K562 (cell line): Measurements from ENCODE around the gene TOMM22. TPM values are rescaled to one million over a fixed set of nuclear protein-coding genes. Genes with fewer than 3 reads are reported as not detected.

ENCODE experiments used
- ATAC-seq: fragments of 200-7000 bp; cut with Tn5 transposase; 3 replicates; pipeline ENCODE4 v1.9.1; 2020; ENCODE audit warnings: moderate library complexity
- BruUV-seq: library from RNA; stranded (reverse); fragments of 400-500 nt; replicated peaks from 2 replicates; lab custom pipeline; 2021; lab: Mats Ljungman, UMichigan
- CTCF ChIA-PET: fragments of 300-600 bp; formaldehyde crosslinking; extraction: SDS; loops from one replicate; lab custom pipeline; 2021; ENCODE audit warnings: low intra/inter-chr PET ratio; lab: Yijun Ruan, JAX
- POLR2A ChIA-PET: fragments of 300-600, 350-650 bp; sonication (Branson Sonifier 250); formaldehyde crosslinking; extraction: SDS; loops from one replicate; lab custom pipeline; 2021; ENCODE audit warnings: antibody characterized with exemption, inconsistent platforms; lab: Yijun Ruan, JAX
- DNase-seq, 4 experiments: peaks; one replicate each; pipeline versions ENCODE4 v3.0.0 to v3.0.0-alpha.2; 2011 to 2018; ENCODE audit warnings: low spot score in 3 of 4, mixed read lengths in 3 of 4; ENCODE audit errors: extremely low read depth in 1 of 4
- FAIRE-seq: peaks from 2 replicates; lab custom pipeline; 2011; peaks lifted over from hg19 to GRCh38; lab: Jason Lieb, UNC
- H2AFZ ChIP-seq: 2 replicates; pipeline ENCODE4 v1.6.0; 2011; ENCODE audit warnings: low read depth, low read length, control low read depth, inconsistent platforms
- H3K27ac ChIP-seq: fragments of 200-600 bp; 3 replicates; pipeline ENCODE4 v1.8.0; 2011; ENCODE audit warnings: low read depth, mild to moderate bottlenecking, control low read depth, inconsistent platforms, low read length, moderate library complexity, mixed read lengths; ENCODE audit errors: extremely low read depth
- H3K27me3 ChIP-seq, 2 experiments: fragments of 300-600 bp in 1 of 2; 2 replicates in 1 of 2; 3 replicates in 1 of 2; pipeline versions ENCODE4 v1.6.0 to v1.8.0; 2011; ENCODE audit warnings: inconsistent platforms in 2 of 2, low read length in 2 of 2, mild to moderate bottlenecking in 1 of 2, mixed read lengths in 1 of 2, moderate library complexity in 1 of 2; ENCODE audit not compliant: control insufficient read depth in 2 of 2, insufficient read depth in 2 of 2
- H3K36me3 ChIP-seq: fragments of 300-600 bp; 3 replicates; pipeline ENCODE4 v1.8.0; 2011; ENCODE audit warnings: mild to moderate bottlenecking, low read length, inconsistent platforms; ENCODE audit not compliant: control insufficient read depth, insufficient read depth
- H3K4me1 ChIP-seq, 2 experiments: fragments of 200-600 bp in 1 of 2; replicated peaks in 1 of 2; 2 replicates in 1 of 2; 3 replicates in 1 of 2; pipeline versions ENCODE4 v1.5.1 to v1.8.0; 2011; ENCODE audit warnings: inconsistent platforms in 2 of 2, low read length in 2 of 2, mild to moderate bottlenecking in 1 of 2, mixed read lengths in 1 of 2, moderate library complexity in 1 of 2; ENCODE audit not compliant: control insufficient read depth in 2 of 2, insufficient read depth in 2 of 2
- H3K4me2 ChIP-seq: 2 replicates; pipeline ENCODE4 v1.6.1; 2011; ENCODE audit warnings: low read length, control low read depth, inconsistent platforms, mixed read lengths; ENCODE audit not compliant: insufficient read depth
- H3K4me3 ChIP-seq: fragments of 200-600 bp; sonication (generic), shearing (Covaris generic); 2 replicates; pipeline ENCODE4 v1.5.1; 2016; ENCODE audit warnings: control low read depth, inconsistent platforms
- H3K79me2 ChIP-seq: fragments of 200-600 bp; 3 replicates; pipeline ENCODE4 v1.8.0; 2011; ENCODE audit warnings: low read length, inconsistent platforms; ENCODE audit not compliant: control insufficient read depth, insufficient read depth
- H3K9ac ChIP-seq, 2 experiments: 2 replicates each; pipeline versions ENCODE4 v1.6.0 to v1.6.1; 2011; ENCODE audit warnings: low read depth in 2 of 2, low read length in 2 of 2, control low read depth in 1 of 2, inconsistent platforms in 1 of 2, mild to moderate bottlenecking in 1 of 2, mixed read lengths in 1 of 2; ENCODE audit not compliant: insufficient read depth in 1 of 2
- H3K9me1 ChIP-seq: one replicate; pipeline ENCODE4 v1.6.0; 2011; ENCODE audit warnings: inconsistent platforms, mild to moderate bottlenecking, low read length, moderate library complexity; ENCODE audit not compliant: control insufficient read depth, insufficient read depth
- H3K9me3 ChIP-seq: replicated peaks from 2 replicates; pipeline ENCODE4 v1.5.1; 2011; ENCODE audit warnings: low read depth, low read length, inconsistent platforms; ENCODE audit not compliant: control insufficient read depth, insufficient read depth
- H4K20me1 ChIP-seq: replicated peaks from 2 replicates; pipeline ENCODE4 v1.6.1; 2011; ENCODE audit warnings: low read length, inconsistent platforms, mixed read lengths; ENCODE audit not compliant: control insufficient read depth, insufficient read depth
- ATF3 ChIP-seq, 2 experiments: fragments of 450-650 bp in 1 of 2; sonication (generic) in 1 of 2; formaldehyde crosslinking in 1 of 2; IDR thresholded peaks in 1 of 2; conservative IDR thresholded peaks in 1 of 2; 2 replicates each; pipeline versions ENCODE4 v1.6.1 to v1.8.1; 2016 to 2023; ENCODE audit warnings: mild to moderate bottlenecking in 2 of 2, moderate library complexity in 2 of 2, inconsistent platforms in 1 of 2, missing genetic modification reagents in 1 of 2
- CBX8 ChIP-seq: fragments of 200-600 bp; sonication (generic); IDR thresholded peaks from 2 replicates; pipeline ENCODE4 v1.6.1; 2012; ENCODE audit warnings: borderline replicate concordance, mixed run types, low read depth, mild to moderate bottlenecking, moderate library complexity, mixed read lengths, low read length, control low read depth, inconsistent platforms; ENCODE audit not compliant: poor library complexity, severe bottlenecking; ENCODE audit errors: extremely low read depth
- CHD2 ChIP-seq: IDR thresholded peaks from 2 replicates; pipeline ENCODE4 v1.6.1; 2011; ENCODE audit warnings: low read depth, low read length
- GABPA ChIP-seq: fragments of 200-800 bp; sonication (Bioruptor generic); conservative IDR thresholded peaks from 2 replicates; pipeline ENCODE4 v1.6.1; 2016; ENCODE audit warnings: low read depth, missing genetic modification characterization, missing compliant biosample characterization
- GTF2A2 ChIP-seq: IDR thresholded peaks from 2 replicates; pipeline ENCODE4 v1.6.1; 2016; ENCODE audit warnings: mild to moderate bottlenecking, missing genetic modification characterization, missing compliant biosample characterization
- JUN ChIP-seq, 2 experiments: sonication (generic) in 1 of 2; formaldehyde crosslinking in 1 of 2; IDR thresholded peaks; 2 replicates each; pipeline versions ENCODE4 v1.6.1 to v1.8.0; 2012 to 2022; ENCODE audit warnings: borderline replicate concordance in 2 of 2, mild to moderate bottlenecking in 2 of 2, improper control_type of control experiment in 1 of 2, low read depth in 1 of 2, low read length in 1 of 2, missing genetic modification reagents in 1 of 2
- KLF1 ChIP-seq: fragments of 450-650 bp; IDR thresholded peaks from 2 replicates; pipeline ENCODE4 v1.6.1; 2016; ENCODE audit warnings: missing genetic modification characterization, missing compliant biosample characterization
- MCM2 ChIP-seq: fragments of 450-650 bp; IDR thresholded peaks from 2 replicates; pipeline ENCODE4 v1.6.1; 2017; ENCODE audit warnings: low read depth, mild to moderate bottlenecking
- PTRF ChIP-seq: fragments of 450-650 bp; IDR thresholded peaks from 2 replicates; pipeline ENCODE4 v1.6.1; 2016; ENCODE audit warnings: mild to moderate bottlenecking, missing genetic modification characterization, missing compliant biosample characterization
- ZC3H11A ChIP-seq: IDR thresholded peaks from 2 replicates; pipeline ENCODE4 v1.6.1; 2012; ENCODE audit warnings: low read depth, low read length, improper control_type of control experiment
- ZFP91 ChIP-seq: sonication (generic); formaldehyde crosslinking; IDR thresholded peaks from 2 replicates; pipeline ENCODE4 v1.8.0; 2022; ENCODE audit warnings: mild to moderate bottlenecking, missing genetic modification reagents
- ZNF165 ChIP-seq: fragments of 250-450 bp; sonication (Bioruptor Pico); IDR thresholded peaks from 2 replicates; pipeline ENCODE4 v1.4.0; 2020; ENCODE audit warnings: borderline replicate concordance
- WGBS: fragments of 100-300 bp; shearing (Covaris generic); methylation state at CpG from one replicate; pipeline ENCODE4 v1.1.6; 2016; ENCODE audit warnings: low coverage, mixed read lengths; ENCODE audit not compliant: insufficient coverage; ENCODE audit errors: missing lambda C conversion rate; 5-methylcytosine and 5-hydroxymethylcytosine counted together
- in situ Hi-C: fragments of 300-500 bp; cut with MboI; formaldehyde crosslinking; loops from 4 replicates; pipeline ENCODE4 v1.15.0; 2018; ENCODE audit warnings: inconsistent platforms, mixed read lengths
- intact Hi-C: fragments of 100-400 bp; cut with micrococcal nuclease; formaldehyde crosslinking; loops from 2 replicates; pipeline ENCODE4 v1.14.2; 2022
- polyA plus RNA-seq, 8 experiments: library from polyadenylated mRNA; depleted of rRNA in 4 of 8; stranded (reverse) in 5 of 8; unstranded in 3 of 8; fragments of >200 nt; fragmentation: Nextera tagmentation in 2 of 8; fragmentation: Illumina TruSeq in 1 of 8; extraction: Ambion mirVana in 2 of 8; extraction: Trizol in 1 of 8; gene quantifications; 2 replicates each; pipeline versions ENCODE4 v1.2.1 to v1.2.3, GENCODE V29; 2011 to 2014; ENCODE audit warnings: inconsistent platforms in 1 of 8, missing spikeins in 1 of 8
- total RNA-seq, 7 experiments: library from RNA; depleted of rRNA in 6 of 7; stranded (reverse); fragments of >200 nt in 6 of 7; fragmentation: Illumina TruSeq in 2 of 7; extraction: Trizol in 2 of 7; gene quantifications; 2 replicates each; pipeline versions ENCODE4 v1.2.1 to v1.2.3, GENCODE V29; 2011 to 2021; ENCODE audit warnings: low replicate concordance in 1 of 7
- TF ChIP-seq, protein P1 (sequence below): sonication (generic); formaldehyde crosslinking; IDR thresholded peaks from 2 replicates; pipeline ENCODE4 v1.8.0; 2022; ENCODE audit warnings: mild to moderate bottlenecking, missing genetic modification reagents, borderline replicate concordance

Gene TOMM22
- total and polyA plus RNA-seq, 9 of the 15 experiments (the other 6 are each of a cell fraction or from before 2014, with no cell fraction given), result 25.8 to 108 (median 73.8) TPM

GRCh38 chr22:38697425-38698089 is 15.8 kb downstream of the TOMM22 start (continued):
- TF ChIP-seq CBX8, result no peak
- no peak for TF ChIP-seq CHD2
- TF ChIP-seq JUN (IDR thresholded peaks at IDR 0.05; ENCODE audit: borderline replicate concordance, low read depth, low read length), result no peak
- no peak for TF ChIP-seq JUN (CRISPR knock-in tag; IDR thresholded peaks at IDR 0.05; ENCODE audit: borderline replicate concordance)
- no peak for TF ChIP-seq ATF3 (IDR thresholded peaks at IDR 0.05)
- TF ChIP-seq ATF3 (CRISPR knock-in tag; conservative IDR thresholded peaks at IDR 0.05), result no peak
- no peak for TF ChIP-seq GABPA (tag)

GRCh38 chr22:38698407-38699094 is 16.8 kb downstream of the TOMM22 start:
- POLR2A ChIA-PET, result interaction anchor here (0.5 to 3.2 kb wide), 8 partner anchors 10 to 824 kb away, joined by 3 to 12 read pairs (median 3); partner anchors contain the start of gene TOMM22
- Histone ChIP-seq H3K9me3 (no peaks in the 10 kb centered on the region), H3K27ac (peak overlapping the region; percentile 89; the same call in 2 of the 3 replicates), H4K20me1 (no peaks in the 10 kb centered on the region; the same call in 1 of the 2 replicates), H3K4me3 (peak overlapping the region; percentile 89), H3K27me3 (no peaks in the 10 kb centered on the region), H3K36me3 (peaks cover 36% of the 10 kb centered on the region), H3K9me1 (peaks cover 3% of the 10 kb centered on the region), H3K79me2 (peaks cover 71% of the 10 kb centered on the region), H3K4me1 (peaks cover 43 to 45% of the 10 kb centered on the region in 2 experiments; a peak in 4 of 5 replicates), H3K9ac (peak overlapping the region; percentile 53 to 86; a peak in 3 of 4 replicates), H2AFZ (no peak overlapping the region), H3K4me2 (peak overlapping the region; percentile 83)
- no TSS peak for BruUV-seq
- no peak for DNase-seq
- intact Hi-C loops, result no loop called here
- CTCF ChIA-PET, result no interaction called here
- no peak for ATAC-seq
- FAIRE-seq, result no peak
- in situ Hi-C loops, result no loop called here
- WGBS, result 52% methylated on average over 10 of the region's 13 CpGs
- no peak for TF ChIP-seq ZFP91
- no peak for TF ChIP-seq KLF1 (tag)
- TF ChIP-seq, protein P1, sequence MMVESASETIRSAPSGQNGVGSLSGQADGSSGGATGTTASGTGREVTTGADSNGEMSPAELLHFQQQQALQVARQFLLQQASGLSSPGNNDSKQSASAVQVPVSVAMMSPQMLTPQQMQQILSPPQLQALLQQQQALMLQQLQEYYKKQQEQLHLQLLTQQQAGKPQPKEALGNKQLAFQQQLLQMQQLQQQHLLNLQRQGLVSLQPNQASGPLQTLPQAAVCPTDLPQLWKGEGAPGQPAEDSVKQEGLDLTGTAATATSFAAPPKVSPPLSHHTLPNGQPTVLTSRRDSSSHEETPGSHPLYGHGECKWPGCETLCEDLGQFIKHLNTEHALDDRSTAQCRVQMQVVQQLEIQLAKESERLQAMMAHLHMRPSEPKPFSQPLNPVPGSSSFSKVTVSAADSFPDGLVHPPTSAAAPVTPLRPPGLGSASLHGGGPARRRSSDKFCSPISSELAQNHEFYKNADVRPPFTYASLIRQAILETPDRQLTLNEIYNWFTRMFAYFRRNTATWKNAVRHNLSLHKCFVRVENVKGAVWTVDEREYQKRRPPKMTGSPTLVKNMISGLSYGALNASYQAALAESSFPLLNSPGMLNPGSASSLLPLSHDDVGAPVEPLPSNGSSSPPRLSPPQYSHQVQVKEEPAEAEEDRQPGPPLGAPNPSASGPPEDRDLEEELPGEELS (CRISPR knock-in tag), result no peak
- TF ChIP-seq MCM2, result no peak
- no peak for TF ChIP-seq PTRF (tag)
- no peak for TF ChIP-seq GTF2A2
- TF ChIP-seq ZC3H11A, result no peak
- no peak for TF ChIP-seq ZNF165 (CRISPR knock-in tag)
